Measurements from ENCODE around the gene CCNL2.

CCNL2 gene

DNA sequence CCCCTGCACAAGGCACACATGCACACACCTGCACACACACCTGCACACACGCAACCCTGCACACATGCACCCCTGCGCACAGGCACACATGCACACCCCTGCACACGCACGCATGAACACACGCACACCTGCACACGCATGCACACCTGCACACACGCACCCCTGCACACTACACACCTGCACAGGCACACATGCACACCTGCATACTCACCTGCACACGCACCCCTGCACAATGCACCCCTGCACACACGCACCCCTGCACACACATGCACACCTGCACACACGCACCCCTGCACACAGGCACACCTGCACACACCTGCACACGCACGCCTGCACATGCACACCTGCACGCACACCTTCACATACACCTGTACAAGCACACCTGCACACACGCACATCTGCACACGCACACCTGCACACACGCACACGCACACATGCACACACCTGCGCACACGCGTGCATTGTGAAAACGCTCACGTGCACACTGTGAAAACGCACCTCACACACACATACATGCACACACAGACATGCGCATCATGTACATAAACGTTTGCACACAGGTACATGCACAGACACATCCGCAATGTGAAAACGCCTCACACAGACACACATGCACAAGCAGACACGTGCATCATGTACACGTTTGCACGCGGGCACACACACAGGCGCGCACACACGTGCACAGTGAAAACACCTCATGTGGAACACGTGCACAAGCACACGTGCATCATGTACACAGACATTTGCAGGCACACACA, 58.2 kb downstream of the CCNL2 start:
- DNase-seq: no peak

DNA sequence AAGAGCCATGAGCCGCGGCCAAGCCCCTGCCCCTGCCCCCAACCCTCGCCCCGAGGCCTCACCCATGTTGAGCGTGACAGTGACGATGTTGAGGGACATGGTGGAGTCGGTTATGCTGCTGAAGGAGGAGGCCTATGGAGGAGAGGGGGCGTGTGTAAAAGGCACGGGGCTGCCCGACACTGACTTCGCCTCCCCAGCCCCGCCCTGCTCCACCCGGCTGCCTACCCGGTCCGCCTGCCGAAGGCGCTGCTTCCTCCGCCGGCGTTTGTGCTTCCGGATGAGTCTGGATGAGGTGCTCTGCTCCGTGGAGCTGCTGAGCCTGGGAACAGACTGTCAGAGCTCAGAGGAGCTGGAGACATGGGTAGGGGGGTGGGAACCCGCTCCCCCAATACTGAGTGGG, 59.0 kb downstream of the CCNL2 start:
- DNase-seq: no peak

DNA sequence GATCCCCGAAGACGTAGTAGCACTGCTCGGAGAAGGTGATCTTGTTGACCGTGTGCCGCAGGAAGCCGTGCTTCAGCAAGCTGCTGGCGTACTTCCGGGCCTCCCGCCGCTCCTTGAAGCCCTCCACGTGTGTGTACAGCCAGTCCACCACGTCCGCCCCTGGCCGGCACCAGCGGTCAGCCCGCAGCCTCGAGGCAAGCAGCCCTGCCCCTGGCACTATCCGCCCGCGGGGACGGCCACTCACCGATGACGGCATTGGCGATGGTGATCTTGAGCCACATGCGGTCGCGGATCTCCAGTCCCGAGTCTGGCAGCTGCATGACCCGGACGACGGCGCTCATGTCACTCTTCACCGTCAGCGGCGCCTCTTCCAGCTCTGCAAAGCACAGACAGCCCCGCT, 60.9 kb downstream of the CCNL2 start:
- DNase-seq: no peak

DNA sequence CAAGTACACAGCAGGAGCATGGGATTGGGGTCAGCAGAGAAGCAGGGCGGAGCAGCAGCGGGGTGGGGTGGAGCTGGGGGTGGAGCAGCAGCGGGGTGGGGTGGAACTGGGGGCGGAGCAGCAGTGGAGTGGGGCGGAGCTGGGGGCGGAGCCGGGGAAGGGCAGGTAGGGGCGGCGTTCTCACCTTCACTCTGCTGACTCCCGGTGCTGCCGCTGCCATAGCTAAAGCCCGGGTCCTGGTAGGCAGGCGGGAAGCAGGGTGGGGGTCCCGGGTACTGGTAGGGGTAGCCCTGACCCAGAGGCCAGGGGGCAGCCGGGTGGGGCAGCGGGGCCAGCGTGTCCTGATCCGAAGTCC, 61.4 kb downstream of the CCNL2 start:
- peak; percentile 54 for DNase-seq

DNA sequence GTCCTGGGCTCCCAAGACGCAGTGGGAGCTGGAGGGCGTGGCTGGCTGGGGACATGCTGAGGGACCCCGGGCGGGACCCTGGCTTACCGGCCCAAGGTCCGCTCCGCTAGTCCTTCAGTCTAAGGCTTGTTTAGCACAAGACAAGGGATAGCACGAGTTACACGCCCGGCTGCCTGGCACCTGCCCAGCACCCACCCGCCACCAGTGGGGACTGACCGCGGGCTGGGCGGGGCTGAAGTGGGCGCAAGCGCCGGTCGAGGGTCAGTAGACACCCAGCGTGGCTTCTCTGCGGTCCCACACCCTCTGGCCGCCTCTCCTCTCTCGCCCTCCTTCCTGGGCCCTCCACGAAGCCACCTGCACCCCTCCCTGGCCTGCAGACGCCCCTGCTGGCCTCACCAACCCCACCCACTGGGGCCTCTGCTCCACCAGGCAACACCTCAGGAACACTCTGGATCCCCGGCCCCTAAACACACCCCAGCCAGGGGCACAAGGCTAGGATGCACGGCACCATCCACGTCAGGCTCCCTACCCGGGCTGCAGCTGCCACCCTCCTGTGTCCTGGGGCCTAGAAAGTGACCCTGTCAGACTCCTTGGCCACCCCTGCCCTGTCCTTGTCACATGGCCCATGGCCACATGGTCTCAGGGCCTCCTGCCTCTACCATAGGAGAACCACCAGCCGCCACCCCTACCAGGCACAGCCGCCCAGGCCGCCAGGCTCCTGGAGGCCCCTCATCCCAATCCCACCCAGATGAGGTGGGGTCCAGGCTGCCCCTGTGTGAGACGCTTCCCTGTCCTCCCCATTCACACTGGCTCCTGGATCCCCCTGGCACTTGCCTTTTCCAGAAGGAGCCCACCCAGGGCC, 62.0 kb downstream of the CCNL2 start:
- DNase-seq: no peak

DNA sequence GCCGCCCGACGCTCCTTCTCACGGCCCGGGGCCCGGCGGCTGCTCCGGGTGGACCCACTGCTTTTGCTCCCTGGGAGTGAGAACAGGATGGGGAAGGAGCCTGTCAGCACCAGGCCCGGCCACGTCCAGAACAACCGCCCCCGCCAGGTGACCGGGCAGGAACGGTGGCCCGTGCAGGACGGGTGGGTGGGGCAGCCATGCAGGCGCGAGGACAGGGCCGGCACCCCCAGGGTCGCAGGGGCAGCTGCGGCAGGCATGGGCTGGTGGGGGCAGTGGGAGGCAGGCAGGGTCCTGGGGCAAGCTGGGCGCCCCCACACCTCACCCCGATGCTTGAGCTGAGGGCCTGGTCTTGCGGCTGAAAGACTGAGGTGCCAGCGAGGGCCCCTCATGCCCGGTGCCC, 62.7 kb downstream of the CCNL2 start:
- no peak for DNase-seq

DNA sequence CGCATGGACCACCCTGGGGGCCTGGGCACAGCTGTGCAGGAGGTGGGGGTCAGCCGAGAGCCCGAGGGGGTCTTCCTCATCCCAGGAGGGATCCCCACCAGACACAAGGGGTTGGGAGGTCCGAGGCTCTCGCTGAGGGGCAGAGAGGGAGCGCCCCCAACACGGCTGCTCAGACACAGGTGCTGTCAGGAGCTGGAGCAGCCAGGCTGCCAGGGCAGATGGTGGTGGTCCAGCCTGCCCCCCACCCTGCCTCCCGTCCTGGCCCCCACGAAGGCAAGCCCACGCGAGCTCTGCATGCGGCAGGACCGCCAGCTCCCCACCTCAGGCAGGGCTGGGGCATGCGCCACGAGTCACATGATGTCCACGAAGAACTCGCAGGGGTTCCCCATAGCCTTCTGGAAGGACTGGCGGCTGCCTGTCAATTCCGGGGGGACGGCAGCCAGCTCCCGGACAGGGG, 63.3 kb downstream of the CCNL2 start:
- no peak for DNase-seq

All from hematopoietic multipotent progenitor cell treated with erythropoietin and hydrocortisone succinate and interleukin-3 and kit ligand, for 6 days (in vitro differentiated cells).